Mesodermal cell (in vitro differentiated cells): Measurements from ENCODE around the gene SLIT3.
"Not testable (repeated sequence)": the region's sequence is repeated elsewhere in the genome, so short reads cannot be mapped to it uniquely, and the experiment has no call there.

ENCODE experiments used
- H3K27ac ChIP-seq: 2 replicates; pipeline ENCODE4 v1.7.0; 2013; ENCODE audit warnings: mild to moderate bottlenecking, low read depth, low read length, moderate library complexity; ENCODE audit not compliant: severe bottlenecking
- H3K36me3 ChIP-seq: 2 replicates; pipeline ENCODE4 v1.7.1; 2013; ENCODE audit warnings: mild to moderate bottlenecking, low read length, moderate library complexity; ENCODE audit not compliant: control insufficient read depth, insufficient read depth
- H3K4me1 ChIP-seq: one replicate; pipeline ENCODE4 v1.7.1; 2013; ENCODE audit warnings: mild to moderate bottlenecking, low read length; ENCODE audit not compliant: insufficient read depth, control insufficient read depth, poor library complexity, severe bottlenecking
- H3K4me3 ChIP-seq: 2 replicates; pipeline ENCODE4 v1.7.0; 2013; ENCODE audit warnings: low read length, control low read depth, mild to moderate bottlenecking; ENCODE audit not compliant: insufficient read depth, poor library complexity, severe bottlenecking; ENCODE audit errors: extremely low read depth
- H3K9me3 ChIP-seq: 2 replicates; pipeline ENCODE4 v1.7.1; 2013; ENCODE audit warnings: mild to moderate bottlenecking, low read length, moderate library complexity; ENCODE audit not compliant: control insufficient read depth
- WGBS, 2 experiments: methylation state at CpG; one replicate each; pipeline ENCODE4 v1.1.5; 2013; ENCODE audit warnings: missing lambda C conversion rate in 2 of 2; ENCODE audit not compliant: insufficient coverage in 2 of 2; 5-methylcytosine and 5-hydroxymethylcytosine counted together

SLIT3 gene

DNA sequence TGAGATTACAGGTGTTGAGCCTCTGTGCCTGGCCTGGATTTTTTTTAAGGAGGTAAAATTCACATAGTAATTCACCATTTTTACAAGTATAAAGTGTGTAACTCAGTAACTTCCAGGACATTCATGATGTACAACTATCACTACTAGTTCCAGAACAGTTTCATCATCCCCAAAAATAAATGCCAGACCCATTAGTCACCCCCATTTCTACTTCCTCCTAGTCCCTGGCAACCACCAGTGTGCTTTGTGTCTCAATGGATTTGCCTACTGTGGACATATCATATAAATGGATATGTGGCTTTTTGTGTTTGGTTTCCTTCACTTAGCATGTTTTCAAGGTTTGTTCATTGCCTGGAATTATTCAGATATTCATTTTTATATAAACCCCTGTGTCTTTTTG is 649.3 kb downstream of the SLIT3 start:
- H3K36me3 ChIP-seq, result no peaks in the 10 kb centered on the region
- H3K27ac ChIP-seq, result no peak overlapping the region

DNA sequence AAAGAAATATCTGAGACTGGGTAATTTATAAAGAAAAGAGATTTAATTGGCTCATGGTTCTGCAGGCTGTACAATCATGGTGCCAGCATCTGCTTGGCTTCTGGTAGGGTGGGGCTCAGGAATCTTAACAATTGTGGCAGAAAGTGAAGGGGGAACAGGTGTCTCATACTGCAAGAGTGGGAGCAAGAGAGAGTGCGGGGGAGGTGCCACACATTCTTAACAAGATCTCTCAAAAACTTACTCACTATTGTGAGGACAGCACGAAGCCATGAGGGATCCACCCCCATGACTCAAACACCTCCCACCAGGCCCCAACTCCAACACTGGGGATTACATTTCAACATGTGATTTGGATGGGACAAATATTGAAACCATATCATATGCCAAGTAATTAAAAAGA is 651.6 kb downstream of the SLIT3 start:
- H3K36me3 ChIP-seq, result no peaks in the 10 kb centered on the region
- H3K4me1 ChIP-seq, result no peaks in the 10 kb centered on the region
- WGBS, 2 experiments, result 100% methylated on average over 1 of the region's 2 CpGs; no CpG with 5 or more reads in 1 of the 2 experiments
- H3K27ac ChIP-seq, result no peak overlapping the region
- H3K4me3 ChIP-seq, result no peak overlapping the region
- no peaks in the 10 kb centered on the region for H3K9me3 ChIP-seq

More for the DNA sequence above, 649.3 kb downstream of the SLIT3 start:
- Histone ChIP-seq H3K9me3 (no peaks in the 10 kb centered on the region), H3K4me3 (no peak overlapping the region), H3K4me1 (no peaks in the 10 kb centered on the region)

DNA sequence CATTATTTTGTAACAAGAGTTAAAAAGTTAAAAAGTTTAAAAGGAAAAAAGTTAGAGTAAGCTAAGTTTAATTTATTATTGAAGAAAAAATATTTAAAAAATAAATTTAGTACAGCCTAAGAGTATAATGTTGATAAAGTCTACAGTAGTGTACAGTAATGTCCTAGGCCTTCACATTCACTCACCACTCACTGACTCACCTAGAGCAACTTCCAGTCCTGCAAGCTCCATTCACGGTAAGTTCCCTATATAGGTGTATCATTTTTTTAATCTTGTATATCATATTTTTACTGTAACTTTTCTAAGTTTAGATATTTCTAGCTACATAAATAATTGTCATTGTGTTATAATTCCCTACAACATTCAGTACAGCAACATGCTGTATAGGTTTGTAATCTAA is 652.4 kb downstream of the SLIT3 start:
- H3K27ac ChIP-seq, result no peak overlapping the region
- no peak overlapping the region for H3K4me3 ChIP-seq
- no peaks in the 10 kb centered on the region for H3K36me3 ChIP-seq
- no peaks in the 10 kb centered on the region for H3K4me1 ChIP-seq
- WGBS, 2 experiments, result no CpG with 5 or more reads among the region's 1 CpG
- no peaks in the 10 kb centered on the region for H3K9me3 ChIP-seq

DNA sequence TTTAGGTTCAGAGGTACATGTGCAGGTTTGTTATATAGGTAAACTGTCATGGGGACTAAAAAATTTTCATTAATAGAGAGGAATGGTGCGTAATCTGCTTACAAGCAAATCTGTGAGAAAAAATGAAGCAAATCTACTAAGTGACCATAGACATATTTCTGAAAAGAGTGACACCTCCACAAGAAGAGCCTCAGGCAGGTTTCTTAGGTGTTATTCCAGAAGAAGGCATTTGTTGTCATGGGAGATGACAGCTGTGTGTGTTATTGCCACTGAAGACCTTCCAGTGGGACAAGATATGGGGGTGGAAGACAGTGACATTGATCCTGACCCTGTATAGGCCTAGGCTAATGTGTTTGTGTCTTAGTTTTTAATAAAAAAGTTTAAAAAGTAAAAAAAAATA is 652.9 kb downstream of the SLIT3 start:
- Histone ChIP-seq H3K36me3 (no peaks in the 10 kb centered on the region), H3K27ac (no peak overlapping the region), H3K4me3 (no peak overlapping the region), H3K9me3 (no peaks in the 10 kb centered on the region), H3K4me1 (no peaks in the 10 kb centered on the region)
- 100% methylated on average over 1 of the region's 1 CpG; no CpG with 5 or more reads in 1 of the 2 experiments for WGBS, 2 experiments

GRCh38 chr5:168647083-168647482 is 653.9 kb downstream of the SLIT3 start:
- H3K27ac ChIP-seq, result no peak overlapping the region
- no peaks in the 10 kb centered on the region for H3K36me3 ChIP-seq
- H3K4me3 ChIP-seq, result no peak overlapping the region
- no peaks in the 10 kb centered on the region for H3K9me3 ChIP-seq
- H3K4me1 ChIP-seq, result no peaks in the 10 kb centered on the region

GRCh38 chr5:168646335-168646734 is 654.6 kb downstream of the SLIT3 start:
- Histone ChIP-seq H3K4me1 (no peaks in the 10 kb centered on the region), H3K36me3 (no peaks in the 10 kb centered on the region), H3K4me3 (no peak overlapping the region), H3K27ac (no peak overlapping the region), H3K9me3 (no peaks in the 10 kb centered on the region)
- WGBS, 2 experiments, result 83 to 94% methylated on average over 5 of the region's 5 CpGs

DNA sequence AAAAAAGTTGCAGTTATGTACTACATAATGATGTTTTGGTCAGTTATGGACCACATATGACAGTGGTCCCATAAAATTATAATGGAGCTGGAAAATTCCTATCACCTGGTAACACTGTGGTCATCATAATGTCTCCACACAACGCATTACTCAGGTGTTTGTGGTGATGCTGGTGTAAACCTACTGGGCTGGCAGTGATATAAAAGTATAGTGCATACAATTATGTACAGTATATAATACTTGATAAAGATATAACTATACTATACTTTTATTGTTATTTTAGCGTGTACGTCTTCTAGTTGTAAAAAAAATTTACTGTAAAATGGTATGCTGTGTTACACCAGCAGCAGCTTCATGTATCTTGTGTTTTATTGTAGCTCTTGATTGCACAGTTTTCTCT is 655.7 kb downstream of the SLIT3 start:
- H3K27ac ChIP-seq, result no peak overlapping the region
- WGBS, 2 experiments, result no CpG with 5 or more reads among the region's 3 CpGs
- H3K9me3 ChIP-seq, result no peaks in the 10 kb centered on the region
- H3K4me1 ChIP-seq, result no peaks in the 10 kb centered on the region
- no peak overlapping the region for H3K4me3 ChIP-seq
- no peaks in the 10 kb centered on the region for H3K36me3 ChIP-seq

GRCh38 chr5:168642019-168642418 is 658.9 kb downstream of the SLIT3 start:
- no peaks in the 10 kb centered on the region for H3K36me3 ChIP-seq
- H3K27ac ChIP-seq, result no peak overlapping the region
- no peaks in the 10 kb centered on the region for H3K4me1 ChIP-seq
- no peaks in the 10 kb centered on the region for H3K9me3 ChIP-seq
- 80 to 100% methylated on average over 1 of the region's 1 CpG for whole genome bisulfite sequencing, 2 experiments
- H3K4me3 ChIP-seq, result no peak overlapping the region

DNA sequence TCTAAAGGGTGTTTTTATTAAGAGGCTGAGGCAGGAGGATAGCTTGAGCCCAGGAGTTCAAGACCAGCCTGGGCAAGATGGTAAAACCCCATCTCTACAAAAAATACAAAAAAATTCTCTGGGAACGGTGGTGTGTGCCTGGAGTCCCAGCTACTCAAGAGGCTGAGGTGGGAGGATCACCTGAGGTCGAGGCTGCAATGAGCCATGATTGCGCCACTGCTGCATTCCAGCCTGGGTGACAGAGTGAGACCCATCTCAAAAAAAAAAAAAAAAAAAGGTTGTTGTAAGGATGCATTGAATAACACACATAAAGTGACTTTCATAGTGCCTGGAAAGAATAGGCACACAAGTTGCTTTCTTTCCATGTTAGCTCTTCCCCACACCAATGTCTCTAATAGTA is 662.1 kb downstream of the SLIT3 start:
- not testable (repeated sequence) for H3K4me3 ChIP-seq, H3K4me1 ChIP-seq, H3K27ac ChIP-seq, H3K9me3 ChIP-seq, H3K36me3 ChIP-seq
- 92% methylated on average over 3 of the region's 3 CpGs; no CpG with 5 or more reads in 1 of the 2 experiments for WGBS, 2 experiments

DNA sequence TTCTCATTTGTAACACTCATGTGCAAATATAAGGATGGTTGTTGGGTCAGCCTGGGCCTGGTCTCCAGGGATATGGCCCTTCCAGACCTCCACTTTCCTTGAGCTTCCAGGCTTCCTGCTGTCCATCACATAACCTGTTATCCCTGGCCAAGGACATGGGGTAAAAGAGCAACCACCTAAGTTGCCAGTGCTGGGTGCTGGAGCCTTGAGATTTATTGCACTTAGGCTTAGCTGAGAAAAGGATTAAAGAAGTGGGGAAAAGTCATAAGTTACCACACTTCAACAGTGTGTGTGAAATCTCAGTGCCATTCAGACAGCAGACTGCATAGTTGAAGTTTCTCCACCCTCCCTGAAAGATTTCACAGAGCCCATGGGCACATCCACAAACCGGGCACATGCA is 663.1 kb downstream of the SLIT3 start:
- H3K4me3 ChIP-seq, result no peak overlapping the region
- H3K4me1 ChIP-seq, result no peaks in the 10 kb centered on the region
- no peaks in the 10 kb centered on the region for H3K9me3 ChIP-seq
- WGBS, 2 experiments, result 80% methylated on average over 1 of the region's 1 CpG; no CpG with 5 or more reads in 1 of the 2 experiments
- no peaks in the 10 kb centered on the region for H3K36me3 ChIP-seq
- no peak overlapping the region for H3K27ac ChIP-seq

DNA sequence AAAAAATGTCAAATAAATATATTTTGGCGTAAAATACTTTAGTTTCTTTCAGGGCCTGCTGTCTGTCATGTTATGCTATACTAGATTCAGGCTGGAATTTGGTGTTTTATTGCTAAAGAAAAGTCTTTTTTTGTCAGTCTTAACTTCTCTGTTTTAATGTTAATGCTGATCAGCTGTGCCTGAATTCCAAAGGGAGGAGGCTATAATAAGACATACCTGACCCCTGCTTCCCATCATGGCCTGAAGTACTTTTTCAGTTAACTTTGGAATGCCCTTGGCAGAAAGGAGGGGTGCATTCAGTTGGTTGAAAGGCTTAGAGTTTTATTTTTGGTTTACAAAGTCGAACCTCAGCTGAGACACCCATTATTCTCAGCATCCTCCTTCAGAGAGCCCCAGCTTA is 663.7 kb downstream of the SLIT3 start:
- Histone ChIP-seq H3K9me3 (no peaks in the 10 kb centered on the region), H3K4me3 (no peak overlapping the region), H3K27ac (no peak overlapping the region), H3K36me3 (no peaks in the 10 kb centered on the region), H3K4me1 (no peaks in the 10 kb centered on the region)
- WGBS, 2 experiments, result 100% methylated on average over 1 of the region's 2 CpGs; no CpG with 5 or more reads in 1 of the 2 experiments

DNA sequence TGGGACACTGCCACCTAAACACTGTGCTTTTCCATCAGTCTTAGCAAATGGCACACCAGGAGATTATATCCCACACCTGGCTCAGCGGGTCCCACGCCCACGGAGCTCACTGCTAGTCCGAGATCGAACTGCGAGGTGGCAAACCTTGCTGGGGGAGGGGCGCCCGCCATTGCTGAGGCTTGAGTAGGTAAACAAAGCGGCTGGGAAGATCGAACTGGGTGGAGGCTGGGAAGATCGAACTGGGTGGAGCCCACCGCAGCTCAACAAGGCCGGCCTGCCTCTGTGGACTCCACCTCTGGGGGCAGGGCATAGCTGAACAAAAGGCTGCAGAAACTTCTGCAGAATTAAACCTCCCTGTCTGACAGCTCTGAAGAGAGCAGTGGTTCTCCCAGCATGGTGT is 670.0 kb downstream of the SLIT3 start:
- H3K9me3 ChIP-seq, H3K27ac ChIP-seq, H3K4me1 ChIP-seq, H3K36me3 ChIP-seq, H3K4me3 ChIP-seq: not testable (repeated sequence)
- WGBS, 2 experiments, result 91 to 97% methylated on average over 12 to 13 of the region's 13 CpGs
